Ecto neural progenitor cell (in vitro differentiated cells): ENCODE measurements around the gene SLC35F5.
"Not testable (repeated sequence)": the region's sequence is repeated elsewhere in the genome, so short reads cannot be mapped to it uniquely, and the experiment has no call there.

Source experiments
- DNase-seq: peaks from one replicate; pipeline ENCODE4 v3.0.0-alpha.2; 2018; ENCODE audit warnings: low spot score

Gene SLC35F5

GRCh38 chr2:113755835-113756354 lies 547 bp downstream of the SLC35F5 start:
- no peak for DNase-seq

- DNase-seq, result no peak
Measured at GRCh38 chr2:113755035-113755834, 1.2 kb downstream of the SLC35F5 start.

GRCh38 chr2:113754160-113754559 lies 2.3 kb downstream of the SLC35F5 start:
- no peak for DNase-seq

- DNase-seq, result no peak
Measured at GRCh38 chr2:113750385-113750784, 6.1 kb downstream of the SLC35F5 start.

DNA sequence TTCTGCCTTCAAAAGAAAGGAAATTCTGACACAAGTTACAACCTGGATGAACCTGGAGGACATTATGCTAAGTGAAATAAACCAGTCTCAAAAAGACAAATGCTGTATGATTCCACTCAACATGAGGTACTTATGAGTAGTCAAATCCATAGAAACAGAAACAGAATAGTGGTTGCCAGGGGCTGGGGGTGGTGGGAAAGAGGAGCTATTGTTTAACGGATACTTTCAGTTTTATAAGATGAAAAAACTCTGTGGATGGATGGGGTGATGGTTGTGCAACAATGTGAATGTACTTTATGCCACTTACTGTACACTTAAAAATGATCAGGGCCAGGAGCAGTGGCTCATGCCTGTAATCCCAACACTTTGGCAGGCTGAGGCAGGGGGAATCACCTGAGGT lies 15.4 kb downstream of the SLC35F5 start:
- DNase-seq, result no peak

GRCh38 chr2:113739849-113740248 lies 16.6 kb downstream of the SLC35F5 start:
- DNase-seq, result no peak

DNA sequence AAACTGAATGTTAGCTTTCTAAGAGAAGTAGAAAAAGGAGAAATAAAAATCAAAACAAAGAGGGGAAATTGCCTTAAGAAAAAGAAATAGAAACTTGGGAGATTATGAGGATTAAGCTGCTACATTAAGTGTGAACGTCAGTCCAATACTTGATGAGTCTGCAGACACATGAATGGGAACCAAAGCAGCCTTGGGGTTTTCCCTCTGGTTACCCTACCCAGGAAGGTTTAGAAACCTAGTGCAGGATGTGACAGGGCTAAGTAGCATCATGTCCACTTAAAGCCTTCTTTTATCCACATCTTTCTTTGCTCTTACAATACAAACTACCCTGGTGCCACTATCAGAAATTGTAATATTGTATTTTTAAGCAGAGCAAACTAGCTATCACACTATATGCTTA lies 22.3 kb downstream of the SLC35F5 start:
- DNase-seq, result no peak

- DNase-seq, result no peak
Measured at GRCh38 chr2:113724010-113724409, 32.4 kb downstream of the SLC35F5 start.

GRCh38 chr2:113723411-113723810 lies 33.0 kb downstream of the SLC35F5 start:
- no peak for DNase-seq

GRCh38 chr2:113720167-113720566 lies 36.3 kb downstream of the SLC35F5 start:
- DNase-seq, result no peak

DNA sequence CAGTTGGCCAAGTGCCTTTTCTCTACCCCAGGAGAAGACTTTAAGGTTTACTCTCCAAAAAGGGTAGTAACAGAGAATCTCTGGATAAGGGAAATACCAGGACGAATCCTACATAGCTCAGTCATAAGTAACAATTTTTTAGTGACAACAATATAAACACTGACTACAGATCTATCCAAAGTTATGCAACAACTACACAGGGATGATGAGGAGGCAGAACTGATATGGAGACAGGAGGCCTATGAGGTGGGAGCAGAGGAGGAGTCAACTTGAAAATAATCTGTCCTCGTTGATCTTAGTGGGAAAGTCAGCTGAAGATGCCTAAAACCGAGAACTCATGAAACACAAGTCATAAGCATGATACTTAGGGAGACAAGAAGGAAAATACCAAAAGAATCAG lies 40.2 kb downstream of the SLC35F5 start:
- DNase-seq, result no peak

DNA sequence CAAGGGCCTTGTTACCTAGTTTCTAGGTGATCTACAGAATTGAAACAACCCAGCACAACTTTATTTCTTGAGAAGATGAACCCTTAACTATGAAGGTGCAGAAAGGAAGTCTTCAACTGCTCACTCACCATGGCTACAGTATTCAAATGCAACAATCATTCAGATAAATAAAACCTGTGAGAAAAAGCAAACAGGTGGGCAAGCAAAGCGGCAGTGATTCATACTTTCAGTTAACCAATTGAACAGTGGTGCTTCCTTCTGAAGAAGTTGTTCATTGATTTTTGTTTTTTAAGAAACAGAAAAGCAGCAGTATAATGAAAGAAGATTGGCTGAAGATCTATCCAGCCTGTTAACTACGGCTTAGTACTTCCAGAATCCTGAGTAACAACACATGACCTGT lies 43.5 kb downstream of the SLC35F5 start:
- no peak for DNase-seq

DNA sequence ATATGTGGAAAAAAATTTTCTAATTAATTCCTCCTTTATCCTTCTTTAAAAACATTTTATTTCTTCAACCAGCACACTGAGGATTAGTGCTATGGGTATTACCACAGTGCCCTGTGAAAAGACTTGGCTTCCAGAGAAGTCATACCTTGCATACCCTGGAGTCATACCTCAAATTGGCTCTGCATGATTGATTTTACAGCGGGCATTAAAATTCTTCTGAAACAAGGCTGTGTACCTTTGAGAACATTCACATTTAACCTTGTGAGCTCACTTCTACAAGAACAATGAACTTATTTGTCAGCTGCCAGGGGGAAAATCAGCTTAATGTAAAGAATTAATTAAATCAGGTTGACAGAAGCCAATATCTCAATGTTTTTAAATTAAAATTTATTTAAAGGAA lies 44.6 kb downstream of the SLC35F5 start:
- no peak for DNase-seq

DNA sequence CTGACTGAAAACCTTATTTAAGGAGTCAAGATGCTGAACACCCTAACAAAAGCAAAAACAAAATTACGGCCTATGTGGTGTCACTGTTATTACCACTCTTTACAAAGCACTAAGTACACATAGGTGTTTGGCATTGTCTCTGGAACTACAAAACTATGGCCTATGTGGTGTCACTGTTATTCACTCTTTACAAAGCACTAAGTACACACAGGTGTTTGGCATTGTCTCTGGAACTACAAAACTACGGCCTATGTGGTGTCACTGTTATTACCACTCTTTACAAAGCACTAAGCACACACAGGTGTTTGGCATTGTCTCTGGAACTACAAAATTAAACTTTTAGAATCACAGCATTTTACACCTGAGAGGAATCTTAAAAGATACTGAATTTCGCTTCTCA lies 47.4 kb downstream of the SLC35F5 start:
- no peak for DNase-seq

GRCh38 chr2:113707106-113707505 lies 49.3 kb downstream of the SLC35F5 start:
- no peak for DNase-seq

- DNase-seq, result no peak
Measured at GRCh38 chr2:113705982-113706523, 50.4 kb downstream of the SLC35F5 start.

DNA sequence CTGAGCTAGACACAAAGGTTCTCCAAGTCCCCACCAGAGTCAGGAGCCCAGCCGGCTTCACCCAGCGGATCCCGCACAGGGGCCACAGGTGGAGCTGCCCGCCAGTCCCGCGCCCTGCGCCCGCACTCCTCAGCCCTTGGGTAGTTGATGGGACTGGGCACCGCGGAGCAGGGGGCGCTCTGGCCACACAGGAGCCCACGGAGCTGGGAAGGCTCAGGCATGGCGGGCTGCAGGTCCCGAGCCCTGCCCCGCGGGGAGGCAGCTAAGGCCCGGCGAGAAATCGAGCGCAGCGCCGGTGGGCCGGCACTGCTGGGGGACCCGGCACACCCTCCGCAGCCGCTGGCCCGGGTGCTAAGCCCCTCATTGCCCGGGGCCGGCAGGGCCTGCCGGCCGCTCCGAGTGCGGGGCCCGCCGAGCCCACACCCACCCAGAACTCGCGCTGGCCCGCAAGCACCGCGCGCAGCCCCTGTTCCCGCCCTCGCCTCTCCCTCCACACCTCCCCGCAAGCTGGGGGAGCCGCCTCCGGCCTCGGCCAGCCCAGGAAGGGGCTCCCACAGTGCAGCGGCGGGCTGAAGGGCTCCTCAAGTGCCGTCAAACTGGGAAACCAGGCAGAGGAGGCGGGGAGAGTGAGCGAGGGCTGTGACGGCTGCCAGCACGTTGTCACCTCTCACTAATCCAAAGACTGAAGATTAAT lies 52.0 kb downstream of the SLC35F5 start:
- not testable (repeated sequence) for DNase-seq

DNA sequence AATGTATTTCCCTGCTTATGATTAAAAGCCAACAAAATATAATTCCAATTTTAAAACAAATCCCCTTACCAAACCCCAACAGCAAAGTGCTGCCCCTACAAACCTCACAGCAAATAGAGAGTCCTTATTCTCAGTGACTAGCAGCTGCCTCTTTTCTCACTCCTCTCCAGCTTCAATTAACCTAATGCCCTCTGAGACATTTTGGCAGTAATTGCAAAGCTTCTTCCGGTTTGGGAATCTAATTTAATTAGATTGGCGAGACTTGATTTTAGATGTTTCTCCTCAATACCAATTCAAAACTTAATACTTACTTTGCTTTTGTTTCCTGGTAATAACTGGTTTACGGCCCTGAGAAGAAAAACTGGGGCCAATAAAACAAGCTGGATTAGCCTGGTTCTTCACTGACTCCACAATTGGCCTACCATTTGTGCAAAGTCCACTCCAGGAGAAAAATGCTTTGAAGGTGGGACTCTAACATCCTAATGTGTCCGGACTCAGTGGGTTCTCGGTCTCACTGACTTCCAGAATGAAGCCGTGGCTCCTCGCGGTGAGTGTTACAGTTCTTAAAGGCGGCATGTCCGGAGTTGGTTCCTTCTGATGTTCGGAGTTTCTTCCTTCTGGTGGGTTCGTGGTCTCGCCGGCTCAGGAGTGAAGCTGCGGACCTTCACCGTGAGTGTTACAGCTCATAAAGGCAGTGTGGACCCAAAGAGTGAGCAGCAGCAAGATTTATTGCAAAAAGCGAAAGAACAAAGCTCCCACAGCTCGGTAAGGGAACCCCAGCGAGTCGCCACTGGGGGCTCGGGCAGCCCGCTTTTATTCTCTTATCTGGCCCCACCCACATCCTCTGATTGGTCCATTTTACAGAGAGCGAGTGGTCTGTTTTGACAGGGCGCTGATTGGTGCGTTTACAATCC lies 52.8 kb downstream of the SLC35F5 start:
- DNase-seq, result no peak

GRCh38 chr2:113700186-113700841 lies 56.1 kb downstream of the SLC35F5 start:
- no peak for DNase-seq

- DNase-seq, result no peak
Measured at GRCh38 chr2:113698892-113699447, 57.5 kb downstream of the SLC35F5 start.

DNA sequence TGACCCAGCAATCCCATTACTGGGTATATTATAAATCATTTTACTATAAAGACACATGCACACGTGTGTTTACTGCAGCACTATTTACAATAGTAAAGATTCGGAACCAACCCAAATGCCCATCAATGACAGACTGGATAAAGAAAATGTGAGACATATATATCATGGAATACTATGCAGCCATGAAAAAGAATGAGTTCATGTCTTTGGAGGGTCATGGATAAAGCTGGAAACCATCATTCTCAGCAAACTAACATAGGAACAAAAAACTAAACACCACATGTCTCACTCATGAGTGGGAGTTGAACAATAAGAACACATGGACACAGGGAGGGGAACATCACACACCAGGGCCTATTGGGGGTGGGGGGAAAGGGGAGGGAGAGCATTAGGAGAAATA lies 58.2 kb downstream of the SLC35F5 start:
- not testable (repeated sequence) for DNase-seq
